ENCODE data around the gene FRRS1.

FRRS1 gene

GRCh38 chr1:99707535-99708142 lies 58.8 kb downstream of the FRRS1 start:
- peak; percentile 67 for DNase-seq
- no peak overlapping the region for H3K18ac ChIP-seq (ENCODE audit: low read depth in 1 of 2, low read length in 2 of 2)
- no peak overlapping the region for H4K8ac ChIP-seq (ENCODE audit: low read length)
- 0% methylated on average over 3 of the region's 4 CpGs for WGBS
- H3K27me3 ChIP-seq (ENCODE audit: control insufficient read depth in 1 of 2, insufficient read depth in 1 of 2, low read length in 2 of 2): no peaks in the 10 kb centered on the region
- no peak overlapping the region for H3K4ac ChIP-seq (ENCODE audit: low read depth in 1 of 2, low read length in 2 of 2)
- no peak overlapping the region for H3K4me3 ChIP-seq (ENCODE audit: insufficient read depth in 1 of 2, low read depth in 1 of 2, low read length in 2 of 2)
- no peak overlapping the region for H2BK5ac ChIP-seq (ENCODE audit: low read depth, low read length, poor library complexity, severe bottlenecking)
- H3K23ac ChIP-seq (ENCODE audit: low read length in 2 of 2): no peak overlapping the region
- H3K4me1 ChIP-seq (ENCODE audit: control insufficient read depth, insufficient read depth, low read depth, low read length): peaks cover 3% of the 10 kb centered on the region
- no peak overlapping the region for H3K14ac ChIP-seq (ENCODE audit: low read length in 2 of 2)
- H2BK15ac ChIP-seq (ENCODE audit: low read depth, poor library complexity, severe bottlenecking): no peak overlapping the region
- H2AK5ac ChIP-seq (ENCODE audit: low read length, severe bottlenecking): no peak overlapping the region
- H4K91ac ChIP-seq (ENCODE audit: low read length): no peak overlapping the region
- H2BK12ac ChIP-seq (ENCODE audit: low read length in 2 of 2): no peak overlapping the region
- no peak overlapping the region for H3K9ac ChIP-seq (ENCODE audit: low read length)
- no peak overlapping the region for H2AFZ ChIP-seq (ENCODE audit: low read depth, low read length)
- H3K9me3 ChIP-seq (ENCODE audit: control insufficient read depth, low read length): no peaks in the 10 kb centered on the region
- H2BK120ac ChIP-seq (ENCODE audit: low read depth, low read length): no peak overlapping the region
- peaks cover 0 to 12% of the 10 kb centered on the region in 2 experiments for H3K36me3 ChIP-seq (ENCODE audit: control insufficient read depth in 1 of 2, insufficient read depth in 2 of 2, low read depth in 1 of 2, low read length in 2 of 2)
- no peaks in the 10 kb centered on the region for H3K79me1 ChIP-seq (replicated peaks; ENCODE audit: low read length, poor library complexity, severe bottlenecking)
- H3K27ac ChIP-seq (ENCODE audit: low read length, poor library complexity, severe bottlenecking): no peak overlapping the region
- H3K4me2 ChIP-seq (ENCODE audit: low read length, poor library complexity, severe bottlenecking): no peak overlapping the region

- Histone ChIP-seq H2BK5ac (ENCODE audit: low read depth, low read length, poor library complexity, severe bottlenecking) (no peak overlapping the region), H3K4me3 (ENCODE audit: insufficient read depth in 1 of 2, low read depth in 1 of 2, low read length in 2 of 2) (no peak overlapping the region), H2BK15ac (ENCODE audit: low read depth, poor library complexity, severe bottlenecking) (no peak overlapping the region), H3K27me3 (ENCODE audit: control insufficient read depth in 1 of 2, insufficient read depth in 1 of 2, low read length in 2 of 2) (no peaks in the 10 kb centered on the region), H3K14ac (ENCODE audit: low read length in 2 of 2) (no peak overlapping the region), H2AK5ac (ENCODE audit: low read length, severe bottlenecking) (no peak overlapping the region), H3K9me3 (ENCODE audit: control insufficient read depth, low read length) (peaks cover 9% of the 10 kb centered on the region), H3K79me1 (replicated peaks; ENCODE audit: low read length, poor library complexity, severe bottlenecking) (no peaks in the 10 kb centered on the region), H3K18ac (ENCODE audit: low read depth in 1 of 2, low read length in 2 of 2) (no peak overlapping the region), H2BK12ac (ENCODE audit: low read length in 2 of 2) (no peak overlapping the region), H3K4ac (ENCODE audit: low read depth in 1 of 2, low read length in 2 of 2) (no peak overlapping the region), H3K23ac (ENCODE audit: low read length in 2 of 2) (no peak overlapping the region), H3K36me3 (ENCODE audit: control insufficient read depth in 1 of 2, insufficient read depth in 2 of 2, low read depth in 1 of 2, low read length in 2 of 2) (peaks cover 0 to 8% of the 10 kb centered on the region in 2 experiments), H4K91ac (ENCODE audit: low read length) (no peak overlapping the region), H3K4me2 (ENCODE audit: low read length, poor library complexity, severe bottlenecking) (no peak overlapping the region), H4K8ac (ENCODE audit: low read length) (no peak overlapping the region), H2AFZ (ENCODE audit: low read depth, low read length) (no peak overlapping the region), H2BK120ac (ENCODE audit: low read depth, low read length) (no peak overlapping the region), H3K9ac (ENCODE audit: low read length) (no peak overlapping the region), H3K27ac (ENCODE audit: low read length, poor library complexity, severe bottlenecking) (peak overlapping the region; percentile 39), H3K4me1 (ENCODE audit: control insufficient read depth, insufficient read depth, low read depth, low read length) (peaks cover 3% of the 10 kb centered on the region)
- DNase-seq: no peak
Measured at GRCh38 chr1:99705385-99705784, 61.0 kb downstream of the FRRS1 start.

- Histone ChIP-seq H3K27me3 (ENCODE audit: control insufficient read depth in 1 of 2, insufficient read depth in 1 of 2, low read length in 2 of 2) (no peaks in the 10 kb centered on the region), H3K36me3 (ENCODE audit: control insufficient read depth in 1 of 2, insufficient read depth in 2 of 2, low read depth in 1 of 2, low read length in 2 of 2) (peaks cover 0 to 8% of the 10 kb centered on the region in 2 experiments), H3K27ac (ENCODE audit: low read length, poor library complexity, severe bottlenecking) (no peak overlapping the region), H2AK5ac (ENCODE audit: low read length, severe bottlenecking) (peak overlapping the region; percentile 57), H3K9me3 (ENCODE audit: control insufficient read depth, low read length) (peaks cover 10% of the 10 kb centered on the region), H2BK12ac (ENCODE audit: low read length in 2 of 2) (no peak overlapping the region), H3K9ac (ENCODE audit: low read length) (no peak overlapping the region), H2BK5ac (ENCODE audit: low read depth, low read length, poor library complexity, severe bottlenecking) (no peak overlapping the region), H2AFZ (ENCODE audit: low read depth, low read length) (no peak overlapping the region), H3K18ac (ENCODE audit: low read depth in 1 of 2, low read length in 2 of 2) (no peak overlapping the region), H3K4me2 (ENCODE audit: low read length, poor library complexity, severe bottlenecking) (no peak overlapping the region), H3K4ac (ENCODE audit: low read depth in 1 of 2, low read length in 2 of 2) (no peak overlapping the region), H2BK15ac (ENCODE audit: low read depth, poor library complexity, severe bottlenecking) (peak overlapping the region; percentile 9), H4K8ac (ENCODE audit: low read length) (no peak overlapping the region), H4K91ac (ENCODE audit: low read length) (no peak overlapping the region), H3K14ac (ENCODE audit: low read length in 2 of 2) (no peak overlapping the region), H3K4me3 (ENCODE audit: insufficient read depth in 1 of 2, low read depth in 1 of 2, low read length in 2 of 2) (no peak overlapping the region), H3K79me1 (replicated peaks; ENCODE audit: low read length, poor library complexity, severe bottlenecking) (no peaks in the 10 kb centered on the region), H2BK120ac (ENCODE audit: low read depth, low read length) (no peak overlapping the region), H3K4me1 (ENCODE audit: control insufficient read depth, insufficient read depth, low read depth, low read length) (peaks cover 3% of the 10 kb centered on the region), H3K23ac (ENCODE audit: low read length in 2 of 2) (no peak overlapping the region)
- DNase-seq: no peak
- 86% methylated on average over 17 of the region's 17 CpGs for WGBS
Measured at GRCh38 chr1:99704356-99704816, 62.0 kb downstream of the FRRS1 start.

- peaks cover 3% of the 10 kb centered on the region for H3K4me1 ChIP-seq (ENCODE audit: control insufficient read depth, insufficient read depth, low read depth, low read length)
- H2BK5ac ChIP-seq (ENCODE audit: low read depth, low read length, poor library complexity, severe bottlenecking): no peak overlapping the region
- no peak overlapping the region for H3K14ac ChIP-seq (ENCODE audit: low read length in 2 of 2)
- no peak overlapping the region for H3K4me3 ChIP-seq (ENCODE audit: insufficient read depth in 1 of 2, low read depth in 1 of 2, low read length in 2 of 2)
- H2AFZ ChIP-seq (ENCODE audit: low read depth, low read length): no peak overlapping the region
- H3K23ac ChIP-seq (ENCODE audit: low read length in 2 of 2): no peak overlapping the region
- no peaks in the 10 kb centered on the region for H3K79me1 ChIP-seq (replicated peaks; ENCODE audit: low read length, poor library complexity, severe bottlenecking)
- no peak for DNase-seq
- no peak overlapping the region for H4K8ac ChIP-seq (ENCODE audit: low read length)
- H3K27ac ChIP-seq (ENCODE audit: low read length, poor library complexity, severe bottlenecking): peak overlapping the region; percentile 4
- H2AK5ac ChIP-seq (ENCODE audit: low read length, severe bottlenecking): no peak overlapping the region
- no peaks in the 10 kb centered on the region for H3K27me3 ChIP-seq (ENCODE audit: control insufficient read depth in 1 of 2, insufficient read depth in 1 of 2, low read length in 2 of 2)
- H3K9me3 ChIP-seq (ENCODE audit: control insufficient read depth, low read length): peaks cover 10% of the 10 kb centered on the region
- no peak overlapping the region for H3K4ac ChIP-seq (ENCODE audit: low read depth in 1 of 2, low read length in 2 of 2)
- peaks cover 0 to 2% of the 10 kb centered on the region in 2 experiments for H3K36me3 ChIP-seq (ENCODE audit: control insufficient read depth in 1 of 2, insufficient read depth in 2 of 2, low read depth in 1 of 2, low read length in 2 of 2)
- H3K18ac ChIP-seq (ENCODE audit: low read depth in 1 of 2, low read length in 2 of 2): no peak overlapping the region
- no peak overlapping the region for H2BK15ac ChIP-seq (ENCODE audit: low read depth, poor library complexity, severe bottlenecking)
- H2BK120ac ChIP-seq (ENCODE audit: low read depth, low read length): no peak overlapping the region
- H2BK12ac ChIP-seq (ENCODE audit: low read length in 2 of 2): no peak overlapping the region
- H3K9ac ChIP-seq (ENCODE audit: low read length): no peak overlapping the region
- no peak overlapping the region for H3K4me2 ChIP-seq (ENCODE audit: low read length, poor library complexity, severe bottlenecking)
- no peak overlapping the region for H4K91ac ChIP-seq (ENCODE audit: low read length)
Measured at GRCh38 chr1:99702221-99702620, 64.2 kb downstream of the FRRS1 start.

Data from mesenchymal stem cell (in vitro differentiated cells and primary cell).